Measurements from ENCODE around the gene ACADSB.

ACADSB gene

DNA sequence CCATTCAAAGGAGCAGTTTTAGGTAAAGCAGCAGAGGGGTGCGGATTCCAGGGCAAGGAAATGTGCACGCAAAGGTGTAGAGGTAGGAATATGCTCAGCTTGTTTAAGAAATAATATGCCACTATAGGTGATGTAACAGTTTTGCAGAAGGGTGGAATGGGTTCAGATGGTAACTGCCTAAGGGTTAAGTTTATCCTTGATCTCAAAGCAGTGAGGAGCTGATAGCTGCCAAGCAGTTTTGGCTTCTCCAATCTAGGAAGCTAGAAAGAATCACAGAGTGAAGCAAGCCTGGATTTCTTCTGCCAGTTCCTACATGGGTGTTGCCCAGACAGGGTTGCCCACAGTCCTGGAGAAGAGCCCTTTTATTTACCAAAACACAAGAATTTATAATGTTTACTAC is 6.0 kb downstream of the ACADSB start:
- H3K4me1 ChIP-seq (ENCODE audit: insufficient read depth, low read length): peaks cover 14% of the 10 kb centered on the region; the same call in 1 of the 2 replicates
- H3K9ac ChIP-seq (ENCODE audit: low read depth, low read length): no peak overlapping the region
- H3K36me3 ChIP-seq (ENCODE audit: insufficient read depth, low read length): no peaks in the 10 kb centered on the region
- H3K9me3 ChIP-seq (ENCODE audit: control insufficient read depth, insufficient read depth, low read length): no peaks in the 10 kb centered on the region

- H3K36me3 ChIP-seq (ENCODE audit: insufficient read depth, low read length): no peaks in the 10 kb centered on the region
- H3K9ac ChIP-seq (ENCODE audit: low read depth, low read length): no peak overlapping the region
- no peaks in the 10 kb centered on the region for H3K9me3 ChIP-seq (ENCODE audit: control insufficient read depth, insufficient read depth, low read length)
- H3K4me1 ChIP-seq (ENCODE audit: insufficient read depth, low read length): peaks cover 22% of the 10 kb centered on the region
Observed at GRCh38 chr10:123016228-123016627, 7.4 kb downstream of the ACADSB start.

GRCh38 chr10:123017421-123018165 is 8.8 kb downstream of the ACADSB start:
- Histone ChIP-seq H3K36me3 (ENCODE audit: insufficient read depth, low read length) (no peaks in the 10 kb centered on the region), H3K4me1 (ENCODE audit: insufficient read depth, low read length) (peaks cover 22% of the 10 kb centered on the region), H3K9me3 (ENCODE audit: control insufficient read depth, insufficient read depth, low read length) (no peaks in the 10 kb centered on the region), H3K9ac (ENCODE audit: low read depth, low read length) (no peak overlapping the region; the same call in 1 of the 2 replicates)

GRCh38 chr10:123018531-123018930 is 9.7 kb downstream of the ACADSB start:
- H3K9ac ChIP-seq (ENCODE audit: low read depth, low read length): no peak overlapping the region
- H3K9me3 ChIP-seq (ENCODE audit: control insufficient read depth, insufficient read depth, low read length): no peaks in the 10 kb centered on the region
- no peaks in the 10 kb centered on the region for H3K36me3 ChIP-seq (ENCODE audit: insufficient read depth, low read length)
- peaks cover 22% of the 10 kb centered on the region for H3K4me1 ChIP-seq (ENCODE audit: insufficient read depth, low read length)

DNA sequence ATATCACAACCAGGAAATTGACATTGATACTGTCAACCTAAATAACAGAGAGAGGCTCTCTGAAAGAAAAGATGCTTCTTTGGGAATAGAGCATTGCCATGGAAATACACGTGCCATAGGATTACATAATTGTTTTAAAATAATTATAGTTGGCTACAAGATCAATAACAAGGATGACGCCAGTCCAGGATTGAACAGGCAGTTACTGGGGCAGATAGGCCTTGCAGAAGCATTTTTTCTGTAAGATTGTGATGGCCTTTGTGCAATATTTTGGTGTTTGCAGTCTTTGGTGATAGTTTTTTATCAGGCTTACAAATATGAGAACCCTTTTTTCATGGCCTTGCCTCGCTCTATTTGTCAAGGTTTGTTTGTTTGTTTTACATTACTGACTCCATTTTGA is 10.5 kb downstream of the ACADSB start:
- Histone ChIP-seq H3K9me3 (ENCODE audit: control insufficient read depth, insufficient read depth, low read length) (no peaks in the 10 kb centered on the region), H3K4me1 (ENCODE audit: insufficient read depth, low read length) (peaks cover 22% of the 10 kb centered on the region), H3K9ac (ENCODE audit: low read depth, low read length) (no peak overlapping the region), H3K36me3 (ENCODE audit: insufficient read depth, low read length) (no peaks in the 10 kb centered on the region)

GRCh38 chr10:123019941-123020703 is 11.3 kb downstream of the ACADSB start:
- Histone ChIP-seq H3K9ac (ENCODE audit: low read depth, low read length) (no peak overlapping the region), H3K9me3 (ENCODE audit: control insufficient read depth, insufficient read depth, low read length) (no peaks in the 10 kb centered on the region), H3K4me1 (ENCODE audit: insufficient read depth, low read length) (peaks cover 22% of the 10 kb centered on the region), H3K36me3 (ENCODE audit: insufficient read depth, low read length) (no peaks in the 10 kb centered on the region)

GRCh38 chr10:123021517-123021916 is 12.7 kb downstream of the ACADSB start:
- no peaks in the 10 kb centered on the region for H3K36me3 ChIP-seq (ENCODE audit: insufficient read depth, low read length)
- H3K9ac ChIP-seq (ENCODE audit: low read depth, low read length): no peak overlapping the region
- H3K9me3 ChIP-seq (ENCODE audit: control insufficient read depth, insufficient read depth, low read length): no peaks in the 10 kb centered on the region
- H3K4me1 ChIP-seq (ENCODE audit: insufficient read depth, low read length): peaks cover 22% of the 10 kb centered on the region

GRCh38 chr10:123024540-123024939 is 15.7 kb downstream of the ACADSB start:
- Histone ChIP-seq H3K9me3 (ENCODE audit: control insufficient read depth, insufficient read depth, low read length) (no peaks in the 10 kb centered on the region), H3K36me3 (ENCODE audit: insufficient read depth, low read length) (no peaks in the 10 kb centered on the region), H3K9ac (ENCODE audit: low read depth, low read length) (no peak overlapping the region), H3K4me1 (ENCODE audit: insufficient read depth, low read length) (peaks cover 10% of the 10 kb centered on the region)

DNA sequence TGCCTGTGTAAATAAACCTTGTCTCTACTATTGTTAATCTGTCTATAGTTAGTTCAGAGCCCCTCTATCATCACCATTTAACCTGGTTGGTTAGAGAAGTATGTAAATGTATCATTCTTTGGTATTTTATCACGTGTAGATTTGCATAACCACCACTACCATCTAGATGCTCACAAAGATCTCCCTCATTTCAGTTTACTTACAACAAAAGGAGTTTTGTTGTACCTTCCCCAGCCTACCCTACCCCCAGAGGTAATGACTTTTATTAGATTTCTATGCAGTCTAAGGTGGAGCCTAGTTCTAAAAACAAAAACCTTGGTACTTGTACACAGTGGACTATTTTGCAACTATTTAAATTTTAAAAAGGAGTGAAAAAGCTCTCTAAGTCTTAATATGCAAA is 17.5 kb downstream of the ACADSB start:
- Histone ChIP-seq H3K4me1 (ENCODE audit: insufficient read depth, low read length) (no peaks in the 10 kb centered on the region), H3K9ac (ENCODE audit: low read depth, low read length) (no peak overlapping the region), H3K9me3 (ENCODE audit: control insufficient read depth, insufficient read depth, low read length) (no peaks in the 10 kb centered on the region), H3K36me3 (ENCODE audit: insufficient read depth, low read length) (no peaks in the 10 kb centered on the region)

GRCh38 chr10:123027861-123028260 is 19.1 kb downstream of the ACADSB start:
- Histone ChIP-seq H3K36me3 (ENCODE audit: insufficient read depth, low read length) (no peaks in the 10 kb centered on the region), H3K9ac (ENCODE audit: low read depth, low read length) (no peak overlapping the region), H3K4me1 (ENCODE audit: insufficient read depth, low read length) (no peaks in the 10 kb centered on the region), H3K9me3 (ENCODE audit: control insufficient read depth, insufficient read depth, low read length) (no peaks in the 10 kb centered on the region)

GRCh38 chr10:123031124-123031523 is 22.3 kb downstream of the ACADSB start:
- no peak overlapping the region for H3K9ac ChIP-seq (ENCODE audit: low read depth, low read length)
- H3K4me1 ChIP-seq (ENCODE audit: insufficient read depth, low read length): no peaks in the 10 kb centered on the region
- H3K9me3 ChIP-seq (ENCODE audit: control insufficient read depth, insufficient read depth, low read length): no peaks in the 10 kb centered on the region
- H3K36me3 ChIP-seq (ENCODE audit: insufficient read depth, low read length): no peaks in the 10 kb centered on the region

DNA sequence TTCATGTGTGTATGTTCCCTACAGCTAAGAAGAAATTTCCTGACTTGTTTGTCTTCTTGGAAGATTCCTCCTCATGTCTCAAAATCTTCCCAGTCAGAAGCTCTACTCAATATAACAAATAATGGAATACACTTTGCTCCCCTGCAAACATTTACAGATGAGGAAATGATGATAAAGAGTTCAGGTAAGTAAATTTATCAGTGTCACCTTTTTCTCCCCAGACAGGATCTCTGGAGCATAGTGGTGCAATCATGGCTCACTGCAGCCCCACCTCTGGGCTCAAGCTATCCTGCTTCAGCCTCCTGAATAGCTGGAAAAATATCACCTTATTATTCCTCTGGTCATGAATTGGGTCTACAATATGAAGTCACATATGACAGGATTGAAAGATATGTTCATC is 25.5 kb downstream of the ACADSB start:
- H3K9ac ChIP-seq (ENCODE audit: low read depth, low read length): no peak overlapping the region
- H3K4me1 ChIP-seq (ENCODE audit: insufficient read depth, low read length): no peaks in the 10 kb centered on the region
- no peaks in the 10 kb centered on the region for H3K9me3 ChIP-seq (ENCODE audit: control insufficient read depth, insufficient read depth, low read length)
- H3K36me3 ChIP-seq (ENCODE audit: insufficient read depth, low read length): no peaks in the 10 kb centered on the region

DNA sequence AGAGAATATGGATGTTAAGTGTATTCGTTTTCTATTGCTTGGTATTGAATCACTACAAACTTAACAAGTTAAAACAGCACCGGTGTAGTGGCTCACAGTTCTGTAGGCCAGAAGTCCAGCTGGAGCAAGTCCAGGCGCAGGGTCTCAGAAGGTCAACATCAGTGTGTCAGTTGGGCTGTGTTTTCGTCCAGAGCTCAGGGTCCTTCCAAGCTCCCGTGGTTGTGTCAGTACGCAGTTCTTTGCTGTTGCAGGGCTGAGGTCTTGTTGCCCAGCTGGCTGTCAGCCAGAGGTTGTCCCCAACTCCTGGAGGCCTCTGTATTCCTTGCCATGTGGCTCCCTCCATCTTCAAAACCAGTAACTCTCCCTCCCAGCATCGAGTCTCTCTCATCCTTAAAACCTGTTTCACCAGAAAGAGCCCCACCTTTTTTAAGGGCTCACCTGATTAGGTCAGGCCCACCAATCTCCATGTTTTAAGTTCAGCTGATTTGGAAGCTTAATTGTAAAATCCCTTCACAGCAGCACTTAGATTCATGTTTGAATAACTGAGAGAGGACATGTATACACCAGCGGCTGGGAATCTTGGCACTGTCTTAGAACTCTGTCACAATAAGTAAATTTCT is 26.8 kb downstream of the ACADSB start:
- H3K36me3 ChIP-seq (ENCODE audit: insufficient read depth, low read length): no peaks in the 10 kb centered on the region
- H3K4me1 ChIP-seq (ENCODE audit: insufficient read depth, low read length): no peaks in the 10 kb centered on the region
- no peaks in the 10 kb centered on the region for H3K9me3 ChIP-seq (ENCODE audit: control insufficient read depth, insufficient read depth, low read length)
- H3K9ac ChIP-seq (ENCODE audit: low read depth, low read length): no peak overlapping the region

DNA sequence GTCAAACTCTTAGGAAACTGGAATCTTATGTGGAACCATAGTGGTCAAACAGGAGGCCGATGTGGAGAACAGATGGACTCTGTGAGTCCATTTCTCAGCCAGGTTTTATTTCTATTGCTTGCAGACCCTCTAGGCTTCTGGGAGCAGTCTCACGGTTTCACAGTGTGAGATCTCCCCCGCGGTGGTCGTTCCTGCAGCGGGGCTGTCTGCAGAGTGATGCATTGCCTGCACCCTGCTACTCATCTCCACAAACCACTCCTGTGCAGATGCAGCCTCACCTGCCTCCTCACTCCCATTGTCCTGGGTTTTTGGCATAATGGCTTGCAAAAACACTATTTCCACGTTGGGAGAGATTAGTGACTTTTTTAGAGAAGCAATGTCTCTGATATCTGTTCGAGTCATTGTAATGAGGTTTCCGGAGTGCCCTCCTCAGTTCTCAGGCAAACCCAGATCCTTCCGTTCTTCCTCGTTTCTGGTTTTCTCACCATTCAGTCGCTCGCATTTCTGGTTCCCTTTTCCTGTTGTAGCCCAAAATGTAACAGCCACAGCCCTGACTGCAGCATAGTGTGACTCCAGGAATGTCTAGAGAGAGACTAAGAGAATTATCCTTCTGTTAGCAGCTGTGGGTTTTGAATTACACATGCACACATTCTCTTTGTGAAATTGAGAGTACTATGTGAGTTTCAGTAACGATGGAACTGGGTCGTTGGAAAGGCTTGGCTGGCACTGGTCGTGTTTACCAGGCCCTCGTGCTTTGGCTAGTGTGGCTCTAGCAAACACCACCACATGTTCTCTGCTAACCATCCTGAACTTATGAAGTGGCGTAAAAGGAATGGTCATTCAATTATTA is 30.2 kb downstream of the ACADSB start:
- Histone ChIP-seq H3K9me3 (ENCODE audit: control insufficient read depth, insufficient read depth, low read length) (no peaks in the 10 kb centered on the region), H3K9ac (ENCODE audit: low read depth, low read length) (no peak overlapping the region), H3K4me1 (ENCODE audit: insufficient read depth, low read length) (no peaks in the 10 kb centered on the region), H3K36me3 (ENCODE audit: insufficient read depth, low read length) (no peaks in the 10 kb centered on the region)

Data from ES-I3 (cell line).